ENCODE measurements around the gene ATRIP. TPM values are rescaled to one million over a fixed set of nuclear protein-coding genes. Genes with fewer than 3 reads are reported as not detected.

Gene ATRIP
- total RNA-seq, 2 donors from 2014 or later, result 11.7 to 16.1 TPM

GRCh38 chr3:48402281-48402732, 44.2 kb upstream of the ATRIP start:
- no peak overlapping the region for H3K4me3 Mint-ChIP-seq
- WGBS, 2 experiments (ENCODE audit: insufficient coverage in 1 of 2, insufficient read length in 1 of 2), result 88 to 92% methylated on average over 7 to 8 of the region's 8 CpGs
- no peaks in the 10 kb centered on the region for H3K9me3 Mint-ChIP-seq
- H3K27ac Mint-ChIP-seq, result no peak overlapping the region
- no peak overlapping the region for H3K4me3 ChIP-seq (ENCODE audit: low read length)
- H3K4me1 ChIP-seq (ENCODE audit: control insufficient read depth, insufficient read depth, low read length), result no peaks in the 10 kb centered on the region
- peaks cover 43% of the 10 kb centered on the region for H3K36me3 ChIP-seq (ENCODE audit: control insufficient read depth, insufficient read depth, low read length)
- no peak for DNase-seq
- no peaks in the 10 kb centered on the region for H3K27me3 Mint-ChIP-seq (ENCODE audit: insufficient read depth)
- peaks cover 51% of the 10 kb centered on the region for H3K36me3 Mint-ChIP-seq (ENCODE audit: low read depth)
- no peaks in the 10 kb centered on the region for H3K4me1 Mint-ChIP-seq
- H3K9ac ChIP-seq (ENCODE audit: extremely low read depth, low read length, poor library complexity, severe bottlenecking), result no peak overlapping the region
- no peak for TF ChIP-seq CTCF (conservative IDR thresholded peaks at IDR 0.05)
- H3K9me3 ChIP-seq (ENCODE audit: control insufficient read depth, low read length), result no peaks in the 10 kb centered on the region
- peak overlapping the region; percentile 34 for H3K27ac ChIP-seq (ENCODE audit: low read depth, low read length)
- no peaks in the 10 kb centered on the region for H3K27me3 ChIP-seq (ENCODE audit: control insufficient read depth, insufficient read depth, low read length, poor library complexity, severe bottlenecking)

GRCh38 chr3:48402907-48403306, 43.6 kb upstream of the ATRIP start:
- Mint-ChIP-seq H3K9me3 (no peaks in the 10 kb centered on the region), H3K36me3 (ENCODE audit: low read depth) (peaks cover 57% of the 10 kb centered on the region), H3K4me3 (no peak overlapping the region), H3K4me1 (no peaks in the 10 kb centered on the region), H3K27ac (peak overlapping the region; percentile 61), H3K27me3 (ENCODE audit: insufficient read depth) (no peaks in the 10 kb centered on the region)
- H3K9me3 ChIP-seq (ENCODE audit: control insufficient read depth, low read length), result no peaks in the 10 kb centered on the region
- no peaks in the 10 kb centered on the region for H3K4me1 ChIP-seq (ENCODE audit: control insufficient read depth, insufficient read depth, low read length)
- no peak overlapping the region for H3K9ac ChIP-seq (ENCODE audit: extremely low read depth, low read length, poor library complexity, severe bottlenecking)
- no peak for DNase-seq
- peaks cover 48% of the 10 kb centered on the region for H3K36me3 ChIP-seq (ENCODE audit: control insufficient read depth, insufficient read depth, low read length)
- H3K27ac ChIP-seq (ENCODE audit: low read depth, low read length), result peak overlapping the region; percentile 53
- TF ChIP-seq CTCF (conservative IDR thresholded peaks at IDR 0.05), result no peak
- H3K4me3 ChIP-seq (ENCODE audit: low read length), result no peak overlapping the region
- no peaks in the 10 kb centered on the region for H3K27me3 ChIP-seq (ENCODE audit: control insufficient read depth, insufficient read depth, low read length, poor library complexity, severe bottlenecking)
- WGBS, 2 experiments (ENCODE audit: insufficient coverage in 1 of 2, insufficient read length in 1 of 2), result 80 to 94% methylated on average over 1 to 3 of the region's 3 CpGs

- peaks cover 55% of the 10 kb centered on the region for H3K36me3 ChIP-seq (ENCODE audit: control insufficient read depth, insufficient read depth, low read length)
- TF ChIP-seq CTCF (conservative IDR thresholded peaks at IDR 0.05), result no peak
- Mint-ChIP-seq H3K36me3 (ENCODE audit: low read depth) (peaks cover 65% of the 10 kb centered on the region), H3K4me1 (no peaks in the 10 kb centered on the region), H3K27ac (no peak overlapping the region), H3K4me3 (no peak overlapping the region), H3K27me3 (ENCODE audit: insufficient read depth) (no peaks in the 10 kb centered on the region), H3K9me3 (no peaks in the 10 kb centered on the region)
- H3K27ac ChIP-seq (ENCODE audit: low read depth, low read length), result no peak overlapping the region
- H3K4me3 ChIP-seq (ENCODE audit: low read length), result no peak overlapping the region
- H3K9me3 ChIP-seq (ENCODE audit: control insufficient read depth, low read length), result no peaks in the 10 kb centered on the region
- no peak overlapping the region for H3K9ac ChIP-seq (ENCODE audit: extremely low read depth, low read length, poor library complexity, severe bottlenecking)
- WGBS, 2 experiments (ENCODE audit: insufficient coverage in 1 of 2, insufficient read length in 1 of 2), result 92 to 93% methylated on average over 7 to 15 of the region's 15 CpGs
- DNase-seq, result no peak
- H3K27me3 ChIP-seq (ENCODE audit: control insufficient read depth, insufficient read depth, low read length, poor library complexity, severe bottlenecking), result no peaks in the 10 kb centered on the region
- H3K4me1 ChIP-seq (ENCODE audit: control insufficient read depth, insufficient read depth, low read length), result no peaks in the 10 kb centered on the region
Observed at GRCh38 chr3:48403533-48404439, 42.8 kb upstream of the ATRIP start.
